GM12891 (cell line): ENCODE measurements around the gene CIAO3.
"Not testable (repeated sequence)": the region's sequence is repeated elsewhere in the genome, so short reads cannot be mapped to it uniquely, and the experiment has no call there.

Experiments used
- DNase-seq: peaks from one replicate; pipeline ENCODE4 v3.0.0; 2011; ENCODE audit warnings: low spot score; ENCODE audit not compliant: insufficient read length
- FAIRE-seq: peaks from 2 replicates; lab custom pipeline; 2011; peaks lifted over from hg19 to GRCh38; lab: Jason Lieb, UNC
- PAX5 ChIP-seq: IDR thresholded peaks from 2 replicates; pipeline ENCODE4 v1.6.1; 2011; ENCODE audit warnings: low read length, moderate library complexity, mild to moderate bottlenecking; ENCODE audit not compliant: insufficient read depth, severe bottlenecking
- POLR2A ChIP-seq: IDR thresholded peaks from 2 replicates; pipeline ENCODE4 v1.6.1; 2011; ENCODE audit warnings: low read depth, low read length, control low read depth
- POLR2AphosphoS5 ChIP-seq: IDR thresholded peaks from 2 replicates; pipeline ENCODE4 v1.6.1; 2011; ENCODE audit warnings: low read depth, low read length, control low read depth
- POU2F2 ChIP-seq: IDR thresholded peaks from 2 replicates; pipeline ENCODE4 v1.6.1; 2011; ENCODE audit warnings: low read depth, mild to moderate bottlenecking, control low read depth, low read length, moderate library complexity
- SPI1 ChIP-seq: IDR thresholded peaks from 2 replicates; pipeline ENCODE4 v1.6.1; 2011; ENCODE audit warnings: low read depth, low read length, control low read depth
- TAF1 ChIP-seq: IDR thresholded peaks from 2 replicates; pipeline ENCODE4 v1.6.1; 2011; ENCODE audit warnings: low read depth, low read length, control low read depth

CIAO3 gene

GRCh38 chr16:694863-695354 lies 45.9 kb downstream of the CIAO3 start:
- no peak for DNase-seq
- TF ChIP-seq SPI1 (no peak), PAX5 (no peak), POLR2A (no peak), POU2F2 (no peak), TAF1 (no peak), POLR2AphosphoS5 (no peak)
- FAIRE-seq: no peak

- DNase-seq: no peak
- FAIRE-seq: no peak
Measured at GRCh38 chr16:694187-694862, 46.5 kb downstream of the CIAO3 start.

GRCh38 chr16:693766-694165 lies 47.0 kb downstream of the CIAO3 start:
- TF ChIP-seq POLR2A (no peak), POLR2AphosphoS5 (no peak), POU2F2 (no peak), PAX5 (no peak), TAF1 (no peak), SPI1 (no peak)
- no peak for FAIRE-seq
- no peak for DNase-seq

More at GRCh38 chr16:694187-694862, 46.5 kb downstream of the CIAO3 start:
- TF ChIP-seq POLR2AphosphoS5 (no peak), POU2F2 (no peak), POLR2A (no peak), TAF1 (no peak), PAX5 (no peak), SPI1 (no peak)

- no peak for FAIRE-seq
Measured at GRCh38 chr16:693364-693763, 47.4 kb downstream of the CIAO3 start.

GRCh38 chr16:692356-693108 lies 48.3 kb downstream of the CIAO3 start:
- FAIRE-seq (no peak), DNase-seq (no peak)

More at GRCh38 chr16:693364-693763, 47.4 kb downstream of the CIAO3 start:
- no peak for DNase-seq
- TF ChIP-seq SPI1 (no peak), POU2F2 (no peak), TAF1 (no peak), PAX5 (no peak), POLR2AphosphoS5 (no peak), POLR2A (no peak)

GRCh38 chr16:691242-691641 lies 49.6 kb downstream of the CIAO3 start:
- not testable (repeated sequence) for FAIRE-seq, DNase-seq

More at GRCh38 chr16:692356-693108, 48.3 kb downstream of the CIAO3 start:
- no peak for TF ChIP-seq POU2F2

GRCh38 chr16:689175-689897 lies 51.5 kb downstream of the CIAO3 start:
- DNase-seq: no peak
- no peak for TF ChIP-seq SPI1
- TF ChIP-seq PAX5: no peak
- no peak for TF ChIP-seq POLR2AphosphoS5
- no peak for TF ChIP-seq POU2F2
- peak; percentile 84 for FAIRE-seq

- TF ChIP-seq POLR2AphosphoS5 (no peak), POU2F2 (no peak), POLR2A (no peak), TAF1 (no peak), PAX5 (no peak), SPI1 (no peak)
- FAIRE-seq (no peak), DNase-seq (no peak)
Measured at GRCh38 chr16:687499-687898, 53.3 kb downstream of the CIAO3 start.

- FAIRE-seq: no peak
- TF ChIP-seq PAX5 (no peak), TAF1 (no peak), SPI1 (no peak), POLR2AphosphoS5 (no peak), POLR2A (no peak), POU2F2 (no peak)
- no peak for DNase-seq
Measured at GRCh38 chr16:686459-687260, 54.1 kb downstream of the CIAO3 start.
